HepG2 (cell line): ENCODE measurements around the gene C2orf80. TPM values are rescaled to one million over a fixed set of nuclear protein-coding genes. Genes with fewer than 3 reads are reported as not detected.
A peak's percentile ranks its signal among the peaks of the same experiment; 100 is the strongest.

Source experiments
- ATAC-seq: fragments of 200-7000 bp; cut with Tn5 transposase; 3 replicates; pipeline ENCODE4 v1.9.1; 2020; ENCODE audit warnings: mild to moderate bottlenecking, moderate library complexity
- BruUV-seq: library from RNA; stranded (reverse); fragments of 400-500 nt; replicated peaks from 2 replicates; lab custom pipeline; 2021; lab: Mats Ljungman, UMichigan
- CTCF ChIA-PET: fragments of 300-600 bp; formaldehyde crosslinking; extraction: SDS; loops from one replicate; lab custom pipeline; 2021; ENCODE audit warnings: low total read pairs, inconsistent platforms, low intra/inter-chr PET ratio; lab: Yijun Ruan, JAX
- POLR2A ChIA-PET: fragments of 350-600 bp; sonication (Branson Sonifier 250); formaldehyde crosslinking; loops from one replicate; lab custom pipeline; 2020; ENCODE audit warnings: antibody characterized with exemption, inconsistent platforms; lab: Yijun Ruan, JAX
- DNase-seq: peaks from one replicate; pipeline ENCODE4 v3.0.0-alpha.2; 2015; ENCODE audit warnings: low spot score
- FAIRE-seq: peaks from 3 replicates; lab custom pipeline; 2011; peaks lifted over from hg19 to GRCh38; lab: Jason Lieb, UNC
- H2AFZ ChIP-seq: one replicate; pipeline ENCODE4 v1.6.1; 2011; ENCODE audit warnings: low read length, inconsistent platforms
- H3K27ac ChIP-seq: fragments of 300-600 bp; 3 replicates; pipeline ENCODE4 v1.8.0; 2011; ENCODE audit warnings: mixed run types, mild to moderate bottlenecking, mixed read lengths, low read length, inconsistent platforms; ENCODE audit not compliant: insufficient read depth; ENCODE audit errors: extremely low read length
- H3K27me3 ChIP-seq, 2 experiments: fragments of 200-600 bp in 1 of 2; 2 replicates in 1 of 2; 3 replicates in 1 of 2; pipeline versions ENCODE4 v1.6.0 to v1.8.0; 2011; ENCODE audit warnings: low read length in 2 of 2, mild to moderate bottlenecking in 2 of 2, moderate library complexity in 2 of 2, inconsistent platforms in 1 of 2; ENCODE audit not compliant: insufficient read depth in 2 of 2, control insufficient read depth in 1 of 2
- H3K36me3 ChIP-seq, 2 experiments: fragments of 200-600 bp in 1 of 2; replicated peaks in 1 of 2; 2 replicates in 1 of 2; 3 replicates in 1 of 2; pipeline versions ENCODE4 v1.5.1 to v1.8.0; 2011; ENCODE audit warnings: low read length in 2 of 2, inconsistent platforms in 1 of 2; ENCODE audit not compliant: insufficient read depth in 2 of 2, control insufficient read depth in 1 of 2
- H3K4me1 ChIP-seq: 2 replicates; pipeline ENCODE4 v1.5.1; 2012; ENCODE audit warnings: low read length, inconsistent platforms; ENCODE audit not compliant: insufficient read depth
- H3K4me2 ChIP-seq: 2 replicates; pipeline ENCODE4 v1.6.0; 2011; ENCODE audit warnings: low read depth, low read length, inconsistent platforms
- H3K4me3 ChIP-seq, 3 experiments: fragments of 200-600 bp in 1 of 3; sonication (generic), shearing (Covaris generic) in 1 of 3; replicated peaks in 1 of 3; 2 replicates each; pipeline ENCODE4 v1.5.1; 2011 to 2016; ENCODE audit warnings: low read length in 3 of 3, inconsistent platforms in 2 of 3, low read depth in 2 of 3, mild to moderate bottlenecking in 2 of 3, control low read depth in 1 of 3, mixed read lengths in 1 of 3; ENCODE audit not compliant: insufficient read depth in 1 of 3
- H3K79me2 ChIP-seq: one replicate; pipeline ENCODE4 v1.6.1; 2011; ENCODE audit warnings: low read length, inconsistent platforms; ENCODE audit not compliant: insufficient read depth
- H3K9ac ChIP-seq: 2 replicates; pipeline ENCODE4 v1.6.0; 2011; ENCODE audit warnings: mild to moderate bottlenecking, low read depth, low read length, inconsistent platforms; ENCODE audit not compliant: insufficient read depth
- H3K9me3 ChIP-seq: 2 replicates; pipeline ENCODE4 v1.5.1; 2012; ENCODE audit warnings: mild to moderate bottlenecking, low read length
- H4K20me1 ChIP-seq: 2 replicates; pipeline ENCODE4 v1.6.0; 2011; ENCODE audit warnings: inconsistent platforms, mild to moderate bottlenecking, low read length, moderate library complexity; ENCODE audit not compliant: insufficient read depth
- CEBPB ChIP-seq: IDR thresholded peaks from 2 replicates; pipeline ENCODE4 v1.6.1; 2011; ENCODE audit warnings: low read depth, low read length, improper control_type of control experiment, borderline replicate concordance
- FOXJ3 ChIP-seq: sonication (generic); formaldehyde crosslinking; IDR thresholded peaks from 2 replicates; pipeline ENCODE4 v1.4.0; 2020; ENCODE audit warnings: missing genetic modification reagents, mild to moderate bottlenecking, borderline replicate concordance
- HNF4A ChIP-seq: sonication (generic); formaldehyde crosslinking; IDR thresholded peaks from 2 replicates; pipeline ENCODE4 v1.4.0; 2020; ENCODE audit warnings: missing genetic modification reagents
- HNF4G ChIP-seq, 2 experiments: sonication (generic) in 1 of 2; formaldehyde crosslinking in 1 of 2; IDR thresholded peaks; 2 replicates each; pipeline versions ENCODE4 v1.4.0 to v1.6.1; 2011 to 2020; ENCODE audit warnings: borderline replicate concordance in 2 of 2, low read depth in 2 of 2, mild to moderate bottlenecking in 2 of 2, low read length in 1 of 2, missing genetic modification reagents in 1 of 2, moderate library complexity in 1 of 2
- KAT8 ChIP-seq: IDR thresholded peaks from 2 replicates; pipeline ENCODE4 v1.6.1; 2016; ENCODE audit warnings: missing genetic modification reagents, missing compliant biosample characterization
- ZNF264 ChIP-seq: sonication (generic); formaldehyde crosslinking; IDR thresholded peaks from 2 replicates; pipeline ENCODE4 v1.4.0; 2020; ENCODE audit warnings: missing genetic modification reagents
- ZNF431 ChIP-seq: sonication (generic); formaldehyde crosslinking; IDR thresholded peaks from 2 replicates; pipeline ENCODE4 v1.9.0; 2022; ENCODE audit warnings: missing genetic modification reagents, low read depth, mild to moderate bottlenecking, borderline replicate concordance
- ZNF557 ChIP-seq: sonication (generic); formaldehyde crosslinking; IDR thresholded peaks from 2 replicates; pipeline ENCODE4 v1.4.0; 2020; ENCODE audit warnings: missing genetic modification reagents
- ZNF652 ChIP-seq: IDR thresholded peaks from 2 replicates; pipeline ENCODE4 v1.6.1; 2016; ENCODE audit warnings: low read depth, borderline replicate concordance
- ZSCAN31 ChIP-seq: sonication (generic); formaldehyde crosslinking; IDR thresholded peaks from 2 replicates; pipeline ENCODE4 v1.5.0; 2020; ENCODE audit warnings: low read depth, mild to moderate bottlenecking, missing genetic modification reagents
- WGBS: methylation state at CpG from one replicate; pipeline ENCODE4 v1.1.6; 2017; ENCODE audit warnings: low lambda C conversion rate; 5-methylcytosine and 5-hydroxymethylcytosine counted together
- in situ Hi-C: cut with HindIII; loops from 2 replicates; pipeline ENCODE4 v1.10.0; 2017; ENCODE audit warnings: low pct_unique_long_range_greater_than_20kb; ENCODE audit not compliant: extremely low pct_ligation_motif_present
- intact Hi-C: fragments of 100-400 bp; cut with micrococcal nuclease; formaldehyde crosslinking; loops from one replicate; pipeline ENCODE4 v1.10.0; 2022; ENCODE audit not compliant: unreplicated experiment
- polyA plus RNA-seq, 8 experiments: library from polyadenylated mRNA; depleted of rRNA in 3 of 8; stranded (reverse) in 7 of 8; unstranded in 1 of 8; fragments of >200 nt; fragmentation: Illumina TruSeq in 4 of 8; extraction: Trizol in 4 of 8; gene quantifications; 2 replicates each; pipeline versions ENCODE4 v1.2.1 to v1.2.3, GENCODE V29; 2011 to 2016; ENCODE audit warnings: low read depth in 4 of 8, missing spikeins in 1 of 8, mixed read lengths in 1 of 8; ENCODE audit not compliant: insufficient read depth in 1 of 8
- total RNA-seq, 5 experiments: library from RNA; depleted of rRNA; stranded (reverse); fragments of >200 nt; fragmentation: Illumina TruSeq; extraction: Trizol; gene quantifications; 2 replicates each; pipeline ENCODE4 v1.2.3, GENCODE V29; 2016; ENCODE audit warnings: low read depth in 1 of 5
- TF ChIP-seq, protein P1 (sequence below): sonication (generic); formaldehyde crosslinking; IDR thresholded peaks from 2 replicates; pipeline ENCODE4 v1.4.0; 2020; ENCODE audit warnings: missing genetic modification reagents

C2orf80 gene
- total and polyA plus RNA-seq, 2 of the 13 experiments (the other 11 are each of a cell fraction or from before 2014, with no cell fraction given), result not detected

DNA sequence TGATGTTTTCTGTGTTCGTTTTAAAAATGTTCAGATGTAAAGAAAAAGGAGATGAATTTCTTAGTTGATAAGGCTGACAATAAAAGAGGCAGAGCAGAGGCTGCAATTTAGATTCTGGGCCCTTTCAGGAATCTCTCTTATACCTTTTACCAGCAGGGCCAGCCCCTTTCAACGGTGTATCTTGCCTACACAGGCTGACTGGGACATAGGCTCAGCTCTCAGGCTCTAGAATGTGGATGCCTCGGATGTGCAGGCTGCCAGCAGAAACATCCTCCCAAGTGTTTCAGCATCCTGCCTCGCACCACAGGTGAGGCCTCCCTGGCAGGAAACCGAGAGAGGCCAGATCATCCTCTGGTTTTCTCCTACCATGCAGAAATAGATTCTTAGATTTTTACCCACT is 3.4 kb downstream of the C2orf80 start (continued):
- TF ChIP-seq ZNF264 (CRISPR knock-in tag) (no peak), ZNF652 (no peak), KAT8 (CRISPR knock-in tag) (no peak), FOXJ3 (no peak)
- TF ChIP-seq, all 625 proteins: peak for 0

DNA sequence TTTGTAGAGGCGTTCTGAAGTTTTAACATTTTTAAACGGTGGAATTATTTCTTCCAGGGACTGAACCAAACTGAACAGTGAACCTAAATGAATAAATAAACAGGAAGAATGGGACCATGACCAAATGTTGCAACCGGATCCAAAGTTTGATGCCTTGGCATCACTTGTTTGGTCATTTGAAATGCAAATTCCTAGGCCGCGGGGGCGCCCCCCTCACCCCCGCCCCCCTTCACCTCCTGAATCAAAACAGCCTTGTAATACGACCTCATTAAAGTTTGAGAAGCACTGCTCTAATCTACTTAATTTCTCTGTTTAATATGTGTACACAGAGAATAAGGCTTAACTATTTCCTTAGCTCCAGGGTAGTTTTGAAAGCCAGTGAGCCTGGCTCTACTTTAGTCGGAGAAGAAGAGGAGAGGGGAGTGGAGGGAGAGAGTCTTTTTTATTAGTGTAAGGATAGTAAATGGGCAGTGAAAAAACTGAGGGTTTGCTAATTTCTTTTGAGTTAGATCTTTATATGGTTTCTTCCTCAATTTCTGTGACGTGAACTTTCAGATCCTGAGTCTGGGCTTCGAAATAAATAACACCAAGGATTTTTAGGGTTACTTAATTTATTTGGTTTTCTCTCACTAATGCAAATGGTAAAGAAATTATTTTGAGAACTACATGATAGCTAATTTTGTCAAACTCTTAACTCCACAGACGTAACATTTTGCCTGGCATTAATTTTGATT is 5.7 kb downstream of the C2orf80 start:
- Histone ChIP-seq H3K9ac (no peak overlapping the region), H2AFZ (no peak overlapping the region), H3K4me3 (0 out of 6 replicates have a peak overlapping the region, but pooled peaks of 1 of the 3 experiments have one; percentile 4), H3K79me2 (no peaks in the 10 kb centered on the region), H3K9me3 (no peaks in the 10 kb centered on the region), H3K27ac (no peak overlapping the region), H3K36me3 (no peaks in the 10 kb centered on the region), H3K4me2 (peak overlapping the region; percentile 37), H3K4me1 (peaks cover 22% of the 10 kb centered on the region), H3K27me3 (peaks cover 0 to 17% of the 10 kb centered on the region in 2 experiments; a peak in 3 of 5 replicates)
- FAIRE-seq, result no peak
- ATAC-seq, result no peak
- ChIA-PET CTCF (no interaction called here), POLR2A (no interaction called here)
- in situ Hi-C loops, result no loop called here
- DNase-seq, result no peak
- no TSS peak for BruUV-seq
- WGBS, result 26% methylated on average over 12 of the region's 12 CpGs
- TF ChIP-seq ZNF557 (CRISPR knock-in tag), result no peak
- TF ChIP-seq HNF4A, result peak; percentile 27; the same call in 1 of the 2 replicates
- peak; percentile 4; the same call in 1 of the 2 replicates for TF ChIP-seq CEBPB
- peak; percentile 27; the same call in 1 of the 2 replicates for TF ChIP-seq HNF4G (IDR thresholded peaks at IDR 0.05; ENCODE audit: borderline replicate concordance, low read depth, low read length)
- no peak for TF ChIP-seq HNF4G (CRISPR knock-in tag; IDR thresholded peaks at IDR 0.05; ENCODE audit: borderline replicate concordance, low read depth)
- no peak for TF ChIP-seq ZNF431 (CRISPR knock-in tag)
- TF ChIP-seq, protein P1, sequence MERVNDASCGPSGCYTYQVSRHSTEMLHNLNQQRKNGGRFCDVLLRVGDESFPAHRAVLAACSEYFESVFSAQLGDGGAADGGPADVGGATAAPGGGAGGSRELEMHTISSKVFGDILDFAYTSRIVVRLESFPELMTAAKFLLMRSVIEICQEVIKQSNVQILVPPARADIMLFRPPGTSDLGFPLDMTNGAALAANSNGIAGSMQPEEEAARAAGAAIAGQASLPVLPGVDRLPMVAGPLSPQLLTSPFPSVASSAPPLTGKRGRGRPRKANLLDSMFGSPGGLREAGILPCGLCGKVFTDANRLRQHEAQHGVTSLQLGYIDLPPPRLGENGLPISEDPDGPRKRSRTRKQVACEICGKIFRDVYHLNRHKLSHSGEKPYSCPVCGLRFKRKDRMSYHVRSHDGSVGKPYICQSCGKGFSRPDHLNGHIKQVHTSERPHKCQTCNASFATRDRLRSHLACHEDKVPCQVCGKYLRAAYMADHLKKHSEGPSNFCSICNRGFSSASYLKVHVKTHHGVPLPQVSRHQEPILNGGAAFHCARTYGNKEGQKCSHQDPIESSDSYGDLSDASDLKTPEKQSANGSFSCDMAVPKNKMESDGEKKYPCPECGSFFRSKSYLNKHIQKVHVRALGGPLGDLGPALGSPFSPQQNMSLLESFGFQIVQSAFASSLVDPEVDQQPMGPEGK, result peak; percentile 41; the same call in 1 of the 2 replicates
- TF ChIP-seq ZSCAN31 (CRISPR knock-in tag), result no peak
- TF ChIP-seq, all 625 proteins: peak for 4
- intact Hi-C loops, result no loop called here
- H4K20me1 ChIP-seq, result no peaks in the 10 kb centered on the region
